Neural progenitor cell (in vitro differentiated cells): ENCODE data around the gene PGAP6. TPM values are rescaled to one million over a fixed set of nuclear protein-coding genes. Genes with fewer than 3 reads are reported as not detected.

Experiments used
- DNase-seq: peaks from one replicate; pipeline ENCODE4 v3.0.0-alpha.2; 2016; ENCODE audit warnings: low spot score
- H2AFZ ChIP-seq: fragments of 200-600 bp; sonication (generic); replicated peaks from 2 replicates; pipeline ENCODE4 v1.6.1; 2016; ENCODE audit warnings: antibody characterized with exemption
- H3F3A ChIP-seq: fragments of 200-600 bp; sonication (generic); 2 replicates; pipeline ENCODE4 v1.6.1; 2016; ENCODE audit warnings: antibody characterized with exemption, low read depth
- H3K27ac ChIP-seq: fragments of 200-600 bp; sonication (generic); 2 replicates; pipeline ENCODE4 v1.5.1; 2016; ENCODE audit warnings: mild to moderate bottlenecking
- H3K27me3 ChIP-seq: fragments of 200-600 bp; sonication (generic); 2 replicates; pipeline ENCODE4 v1.6.1; 2016; ENCODE audit warnings: mild to moderate bottlenecking, moderate library complexity
- H3K36me3 ChIP-seq: fragments of 200-600 bp; sonication (generic); 2 replicates; pipeline ENCODE4 v1.5.1; 2016
- H3K4me1 ChIP-seq: fragments of 200-600 bp; sonication (generic); 2 replicates; pipeline ENCODE4 v1.6.1; 2016; ENCODE audit warnings: mixed run types
- H3K4me2 ChIP-seq: fragments of 200-600 bp; sonication (generic); 2 replicates; pipeline ENCODE4 v1.6.1; 2016
- H3K4me3 ChIP-seq: fragments of 200-600 bp; sonication (generic); 2 replicates; pipeline ENCODE4 v1.5.1; 2016
- H3K79me2 ChIP-seq: fragments of 200-600 bp; sonication (generic); 2 replicates; pipeline ENCODE4 v1.6.1; 2016; ENCODE audit warnings: low read depth
- H3K9ac ChIP-seq: fragments of 200-600 bp; sonication (generic); 2 replicates; pipeline ENCODE4 v1.6.1; 2016
- H3K9me3 ChIP-seq: fragments of 200-600 bp; sonication (generic); 2 replicates; pipeline ENCODE4 v1.5.1; 2016; ENCODE audit warnings: low read depth
- H4K20me1 ChIP-seq: fragments of 200-600 bp; sonication (generic); 2 replicates; pipeline ENCODE4 v1.6.1; 2016; ENCODE audit warnings: low read depth
- H3K27ac Mint-ChIP-seq: 3 replicates; pipeline ENCODE4 v1.8.0; 2021; ENCODE audit warnings: mixed read lengths
- H3K27me3 Mint-ChIP-seq: 2 replicates; pipeline ENCODE4 v1.8.0; 2022; ENCODE audit warnings: low read depth, mild to moderate bottlenecking, inconsistent platforms, moderate library complexity, mixed read lengths; ENCODE audit not compliant: insufficient read depth
- H3K36me3 Mint-ChIP-seq: 3 replicates; pipeline ENCODE4 v1.8.0; 2021; ENCODE audit warnings: mixed read lengths
- H3K4me1 Mint-ChIP-seq: 3 replicates; pipeline ENCODE4 v1.8.0; 2021; ENCODE audit warnings: mixed read lengths
- H3K4me3 Mint-ChIP-seq: 3 replicates; pipeline ENCODE4 v1.8.0; 2021; ENCODE audit warnings: mild to moderate bottlenecking, moderate library complexity, mixed read lengths
- H3K9me3 Mint-ChIP-seq: 3 replicates; pipeline ENCODE4 v1.8.0; 2020; ENCODE audit warnings: mixed read lengths
- EZH2 ChIP-seq: fragments of 200-600 bp; sonication (generic); IDR thresholded peaks from 2 replicates; pipeline ENCODE4 v1.6.1; 2017; ENCODE audit warnings: antibody characterized with exemption, mild to moderate bottlenecking, moderate library complexity
- EZH2phosphoT487 ChIP-seq: fragments of 200-600 bp; sonication (generic); IDR thresholded peaks from 2 replicates; pipeline ENCODE4 v1.6.1; 2017; ENCODE audit warnings: antibody characterized with exemption
- total RNA-seq: library from RNA; depleted of rRNA; stranded (reverse); fragments of >200 nt; gene quantifications from 2 replicates; pipeline ENCODE4 v1.2.3, GENCODE V29; 2015; ENCODE audit warnings: low replicate concordance
- TF ChIP-seq, protein P1 (sequence below): fragments of 200-600 bp; sonication (generic); IDR thresholded peaks from 2 replicates; pipeline ENCODE4 v1.5.1; 2017; ENCODE audit warnings: antibody characterized with exemption, mild to moderate bottlenecking

PGAP6 gene
- total RNA-seq, 1 donor from 2014 or later, result 16.7 TPM

DNA sequence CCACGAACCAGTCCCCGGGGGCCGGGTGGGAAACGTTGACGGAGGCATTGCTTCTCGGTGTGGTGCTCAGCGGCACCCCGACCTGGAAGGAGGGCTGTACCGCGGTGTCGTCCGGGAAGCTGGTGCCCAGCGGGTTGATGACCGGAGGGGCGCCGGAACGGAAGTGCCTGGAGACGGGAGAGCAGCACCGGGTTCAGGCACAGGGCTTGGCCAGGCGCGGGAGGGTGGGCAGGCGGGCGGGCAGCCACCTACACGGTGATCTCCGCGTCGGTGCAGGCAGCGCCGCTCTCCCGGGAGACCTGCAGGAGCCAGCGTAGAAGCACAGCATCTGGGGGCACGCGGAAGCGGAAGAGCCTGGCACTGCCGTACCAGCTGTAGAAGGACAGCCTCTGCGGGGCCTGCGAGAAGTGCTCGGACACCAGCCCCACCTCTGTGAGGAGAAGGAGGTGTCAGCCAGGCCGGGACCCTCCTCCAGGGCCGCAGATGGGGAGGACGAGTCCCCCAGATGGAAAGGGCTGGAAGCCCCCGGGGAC, 4.3 kb downstream of the PGAP6 start:
- DNase-seq, result no peak
- Histone ChIP-seq H3K4me1 (peaks cover 15% of the 10 kb centered on the region), H3K4me2 (no peak overlapping the region), H3K4me3 (no peak overlapping the region), H3K79me2 (peaks cover 23% of the 10 kb centered on the region), H3K9ac (no peak overlapping the region), H2AFZ (no peak overlapping the region), H3F3A (peaks cover 17% of the 10 kb centered on the region), H3K27me3 (peaks cover 7% of the 10 kb centered on the region), H3K27ac (no peak overlapping the region), H4K20me1 (peaks cover 34% of the 10 kb centered on the region), H3K9me3 (no peaks in the 10 kb centered on the region), H3K36me3 (no peaks in the 10 kb centered on the region)
- TF ChIP-seq, protein P1, sequence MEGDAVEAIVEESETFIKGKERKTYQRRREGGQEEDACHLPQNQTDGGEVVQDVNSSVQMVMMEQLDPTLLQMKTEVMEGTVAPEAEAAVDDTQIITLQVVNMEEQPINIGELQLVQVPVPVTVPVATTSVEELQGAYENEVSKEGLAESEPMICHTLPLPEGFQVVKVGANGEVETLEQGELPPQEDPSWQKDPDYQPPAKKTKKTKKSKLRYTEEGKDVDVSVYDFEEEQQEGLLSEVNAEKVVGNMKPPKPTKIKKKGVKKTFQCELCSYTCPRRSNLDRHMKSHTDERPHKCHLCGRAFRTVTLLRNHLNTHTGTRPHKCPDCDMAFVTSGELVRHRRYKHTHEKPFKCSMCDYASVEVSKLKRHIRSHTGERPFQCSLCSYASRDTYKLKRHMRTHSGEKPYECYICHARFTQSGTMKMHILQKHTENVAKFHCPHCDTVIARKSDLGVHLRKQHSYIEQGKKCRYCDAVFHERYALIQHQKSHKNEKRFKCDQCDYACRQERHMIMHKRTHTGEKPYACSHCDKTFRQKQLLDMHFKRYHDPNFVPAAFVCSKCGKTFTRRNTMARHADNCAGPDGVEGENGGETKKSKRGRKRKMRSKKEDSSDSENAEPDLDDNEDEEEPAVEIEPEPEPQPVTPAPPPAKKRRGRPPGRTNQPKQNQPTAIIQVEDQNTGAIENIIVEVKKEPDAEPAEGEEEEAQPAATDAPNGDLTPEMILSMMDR, result no peak
- TF ChIP-seq EZH2phosphoT487 (no peak), EZH2 (no peak)
- no peaks in the 10 kb centered on the region for H3K36me3 Mint-ChIP-seq
- no peaks in the 10 kb centered on the region for H3K9me3 Mint-ChIP-seq
- H3K4me1 Mint-ChIP-seq, result peaks cover 8% of the 10 kb centered on the region
- no peak overlapping the region for H3K4me3 Mint-ChIP-seq
- H3K27me3 Mint-ChIP-seq, result peaks cover 7% of the 10 kb centered on the region
- no peak overlapping the region for H3K27ac Mint-ChIP-seq

DNA sequence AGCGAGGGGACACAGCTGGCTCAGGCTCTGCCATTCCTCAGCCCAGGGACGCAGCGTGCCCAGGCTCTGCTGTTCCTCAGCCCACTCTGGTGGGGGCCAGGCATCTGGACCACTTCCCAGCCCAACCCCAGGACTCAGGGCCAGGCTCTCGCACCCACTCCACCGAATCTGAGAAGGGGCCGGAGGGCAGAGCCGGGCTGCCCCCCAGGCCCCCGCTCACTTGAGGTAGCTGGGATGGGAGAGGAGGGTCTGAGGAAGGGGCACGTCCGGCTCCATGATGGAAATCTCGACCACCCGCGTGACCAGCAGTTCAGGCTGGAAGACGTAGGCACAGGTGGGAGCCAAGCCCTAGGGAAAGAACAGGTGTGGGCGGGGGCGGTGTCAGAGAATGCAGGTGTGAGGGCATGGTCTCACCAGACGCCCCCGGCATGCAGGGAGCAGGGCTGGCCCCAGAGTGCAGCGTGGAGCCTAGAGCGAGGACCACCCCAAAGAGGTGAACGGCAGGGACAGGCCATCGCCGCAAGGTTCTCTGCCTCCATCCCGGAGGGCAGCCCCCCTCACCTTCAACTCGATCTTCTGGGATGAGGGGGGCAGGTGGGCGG, 4.9 kb downstream of the PGAP6 start:
- peaks cover 30% of the 10 kb centered on the region for H4K20me1 ChIP-seq
- H3K9ac ChIP-seq, result no peak overlapping the region
- H3K4me1 Mint-ChIP-seq, result peaks cover 7% of the 10 kb centered on the region
- H3F3A ChIP-seq, result peaks cover 11% of the 10 kb centered on the region
- H3K27ac ChIP-seq, result no peak overlapping the region
- no peak for DNase-seq
- peaks cover 1% of the 10 kb centered on the region for H3K27me3 ChIP-seq
- H3K4me3 ChIP-seq, result no peak overlapping the region
- H3K36me3 Mint-ChIP-seq, result peaks cover under 1% of the 10 kb centered on the region
- peaks cover 11% of the 10 kb centered on the region for H3K4me1 ChIP-seq
- H3K36me3 ChIP-seq, result no peaks in the 10 kb centered on the region
- H3K9me3 ChIP-seq, result no peaks in the 10 kb centered on the region
- no peak overlapping the region for H3K27ac Mint-ChIP-seq
- TF ChIP-seq EZH2 (no peak), EZH2phosphoT487 (no peak)
- TF ChIP-seq, protein P1, result no peak
- H3K4me2 ChIP-seq, result no peak overlapping the region
- no peak overlapping the region for H3K4me3 Mint-ChIP-seq
- no peaks in the 10 kb centered on the region for H3K9me3 Mint-ChIP-seq
- peaks cover 23% of the 10 kb centered on the region for H3K79me2 ChIP-seq
- peaks cover 6% of the 10 kb centered on the region for H3K27me3 Mint-ChIP-seq
- H2AFZ ChIP-seq, result no peak overlapping the region

DNA sequence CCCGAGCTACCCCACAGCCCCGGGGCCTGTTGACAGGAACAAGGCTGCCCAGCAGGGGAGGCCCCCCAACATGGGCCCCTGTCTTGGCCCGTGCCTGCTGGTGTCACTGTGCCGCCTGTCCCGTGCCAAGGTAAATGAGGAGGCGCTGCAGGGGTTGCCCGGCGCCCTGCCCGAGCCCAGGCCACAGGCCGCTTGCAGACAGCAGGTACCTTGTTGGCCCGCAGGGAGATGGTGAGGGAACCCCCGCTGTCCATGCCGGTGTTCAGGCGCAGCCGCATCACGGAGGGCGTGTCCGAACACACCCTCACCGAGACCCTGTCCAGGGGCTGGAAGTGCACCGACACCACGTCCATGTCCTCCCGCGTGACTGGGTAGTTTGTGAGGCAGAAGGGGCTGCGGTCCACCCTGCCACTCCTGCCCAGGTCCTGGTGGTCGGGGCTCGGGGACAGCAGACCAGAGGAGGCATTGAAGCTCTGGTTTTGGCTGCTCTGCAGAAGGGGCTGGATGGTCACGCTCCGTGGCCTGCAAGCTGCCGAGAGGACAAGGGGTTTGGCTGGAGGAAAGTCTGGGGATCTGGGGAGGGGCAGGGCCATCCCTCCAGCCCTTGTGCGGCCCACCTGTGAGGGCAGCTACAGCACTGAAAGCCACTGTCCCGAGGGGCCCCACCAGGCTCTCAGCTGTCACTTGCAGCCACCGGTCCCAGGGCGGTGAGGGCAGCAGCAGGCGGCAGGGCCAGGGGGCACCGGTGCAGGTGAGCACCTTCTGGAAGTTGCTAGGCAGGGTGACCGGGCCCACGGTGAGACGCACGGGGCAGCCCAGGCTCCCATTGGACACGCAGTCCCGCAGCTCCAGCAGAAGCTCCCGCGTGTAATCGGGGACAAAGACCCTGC, 5.6 kb downstream of the PGAP6 start:
- no peak overlapping the region for H2AFZ ChIP-seq
- no peak overlapping the region for H3K4me3 ChIP-seq
- H3K79me2 ChIP-seq, result peaks cover 23% of the 10 kb centered on the region
- H3K9me3 Mint-ChIP-seq, result no peaks in the 10 kb centered on the region
- H3K27ac Mint-ChIP-seq, result no peak overlapping the region
- peaks cover 9% of the 10 kb centered on the region for H3F3A ChIP-seq
- peaks cover 9% of the 10 kb centered on the region for H3K4me1 Mint-ChIP-seq
- H3K27me3 ChIP-seq, result no peaks in the 10 kb centered on the region
- H3K36me3 Mint-ChIP-seq, result peaks cover 2% of the 10 kb centered on the region
- no peak for DNase-seq
- no peak overlapping the region for H3K9ac ChIP-seq
- TF ChIP-seq, protein P1, result no peak
- no peak for TF ChIP-seq EZH2
- no peak for TF ChIP-seq EZH2phosphoT487
- no peak overlapping the region for H3K4me3 Mint-ChIP-seq
- H3K27ac ChIP-seq, result no peak overlapping the region
- peaks cover 30% of the 10 kb centered on the region for H4K20me1 ChIP-seq
- no peaks in the 10 kb centered on the region for H3K36me3 ChIP-seq
- no peak overlapping the region for H3K4me2 ChIP-seq
- peaks cover 11% of the 10 kb centered on the region for H3K4me1 ChIP-seq
- H3K9me3 ChIP-seq, result no peaks in the 10 kb centered on the region
- peaks cover 6% of the 10 kb centered on the region for H3K27me3 Mint-ChIP-seq
